ENCODE data around the gene PHF12.
"Not testable (repeated sequence)": the region's sequence is repeated elsewhere in the genome, so short reads cannot be mapped to it uniquely, and the experiment has no call there.

The PHF12 gene

DNA sequence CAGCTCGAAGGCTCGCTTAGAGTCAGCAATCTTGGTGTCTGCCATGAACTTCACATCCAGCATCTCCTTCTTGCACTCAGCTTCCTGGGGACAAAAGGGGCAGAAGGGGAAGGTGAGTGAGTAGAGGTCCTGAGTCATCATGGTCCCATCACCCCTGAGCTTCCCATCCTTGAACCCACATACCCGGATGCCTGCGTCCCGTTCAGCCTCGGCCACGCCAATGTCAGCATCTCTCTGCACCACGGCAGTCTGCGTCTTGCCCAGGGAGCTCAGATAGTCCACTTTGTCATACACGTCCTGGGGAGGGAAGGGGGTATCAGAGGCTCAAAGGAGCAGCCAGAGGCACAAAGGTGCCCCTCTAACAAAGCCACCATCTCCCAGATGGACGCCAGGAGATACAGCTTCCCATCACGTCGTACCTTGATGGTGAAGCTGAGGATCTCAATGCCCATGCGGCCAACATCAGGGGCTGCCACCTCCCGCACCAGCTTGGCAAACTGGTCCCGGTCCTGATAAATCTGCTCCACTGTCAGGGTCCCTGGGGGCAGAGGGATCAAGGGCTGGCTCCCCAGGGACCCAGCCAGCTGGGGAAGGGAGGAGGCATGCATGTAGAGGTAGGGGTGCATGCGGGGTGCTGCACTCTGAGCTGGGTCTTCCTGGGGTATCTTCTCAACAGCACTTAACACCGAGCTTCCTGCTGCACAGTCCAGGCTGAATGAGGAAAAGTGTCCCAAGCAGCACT, 69.0 kb downstream of the PHF12 start:
- DNase-seq (ENCODE audit: low spot score): no peak

- DNase-seq (ENCODE audit: low spot score): no peak
Measured at GRCh38 chr17:28881533-28882056, 69.7 kb downstream of the PHF12 start.

DNA sequence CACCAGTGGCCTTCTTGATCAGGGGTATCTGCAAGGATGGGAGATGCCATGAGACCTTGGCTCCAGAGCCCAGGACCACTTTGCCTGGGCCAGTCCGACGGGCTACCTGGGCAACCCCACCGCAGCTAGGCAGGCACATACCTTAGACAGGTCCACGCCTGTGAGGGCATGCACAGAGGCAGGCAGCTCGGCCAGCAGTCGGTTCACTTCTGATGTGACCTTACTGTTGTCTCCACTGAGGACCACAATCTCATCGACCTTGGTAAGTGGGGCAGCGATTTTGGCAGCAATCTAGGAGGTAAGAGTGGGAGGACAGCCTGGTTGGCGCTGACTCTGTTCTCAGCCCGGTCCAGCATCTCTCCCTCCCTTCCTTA, 70.8 kb downstream of the PHF12 start:
- DNase-seq (ENCODE audit: low spot score): no peak

GRCh38 chr17:28879886-28880571, 71.3 kb downstream of the PHF12 start:
- DNase-seq (ENCODE audit: low spot score): no peak

- peak; percentile 51 for DNase-seq (ENCODE audit: low spot score)
Measured at GRCh38 chr17:28878981-28879380, 72.3 kb downstream of the PHF12 start.

DNA sequence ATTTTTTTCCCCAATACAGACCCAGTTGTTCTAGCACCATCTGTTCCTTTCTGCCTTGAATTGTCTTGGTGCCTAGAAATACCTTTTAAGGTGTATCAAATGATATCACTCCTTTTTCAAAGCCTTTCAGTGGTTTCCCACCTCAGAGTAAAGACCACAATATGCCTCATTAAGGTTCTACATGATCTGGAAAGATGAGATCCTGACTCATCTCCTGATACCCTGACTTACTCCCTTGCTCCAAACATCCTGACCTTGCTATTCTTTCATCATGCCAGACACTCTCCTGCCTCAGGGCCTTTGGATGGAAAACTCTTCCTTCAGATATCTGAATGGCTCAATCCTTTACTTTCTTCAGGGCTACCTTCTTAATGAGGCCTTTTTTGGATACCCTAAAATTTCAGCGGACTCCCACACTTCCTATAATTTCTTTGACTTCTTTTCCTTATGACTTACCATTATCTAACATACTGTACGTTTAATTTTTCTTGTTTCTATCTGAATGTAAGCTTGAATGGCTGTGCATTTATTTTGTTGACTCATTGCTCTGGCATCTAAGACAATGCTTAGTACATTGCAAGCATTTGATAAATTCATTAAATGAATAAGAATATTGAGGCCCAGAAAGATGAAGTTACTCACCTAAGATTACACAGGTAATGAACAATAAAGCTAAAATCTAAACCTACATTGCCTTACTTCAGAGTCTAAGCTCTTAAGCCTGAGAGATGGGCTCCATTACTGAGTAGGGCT, 73.0 kb downstream of the PHF12 start:
- DNase-seq (ENCODE audit: low spot score): peak; percentile 29

DNA sequence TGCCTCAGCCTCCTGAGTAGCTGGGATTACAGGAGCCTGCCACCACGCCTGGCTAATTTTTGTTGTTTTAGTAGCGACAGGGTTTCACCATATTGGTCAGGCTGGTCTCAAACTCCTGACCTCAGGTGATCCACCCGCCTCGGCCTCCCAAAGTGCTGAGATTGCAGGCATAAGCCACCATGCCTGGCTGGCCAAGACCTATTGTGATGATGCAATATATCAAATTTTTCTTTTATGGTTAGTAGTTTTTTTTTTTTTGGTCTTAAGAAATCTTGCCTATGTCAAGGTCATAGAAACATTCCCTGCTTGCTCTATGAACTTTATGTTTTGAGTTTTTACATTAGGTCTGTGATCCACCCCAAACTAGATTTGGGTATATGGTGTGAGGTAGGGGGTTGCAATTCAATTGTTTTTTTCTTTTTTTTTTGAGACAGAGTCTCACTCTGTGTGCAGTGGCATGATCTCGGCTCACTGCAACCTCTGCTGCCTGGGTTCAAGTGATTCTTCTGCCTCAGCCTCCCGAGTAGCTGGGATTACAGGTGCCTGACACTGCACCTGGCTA, 74.1 kb downstream of the PHF12 start:
- not testable (repeated sequence) for DNase-seq (ENCODE audit: low spot score)

GRCh38 chr17:28875848-28876550, 75.3 kb downstream of the PHF12 start:
- DNase-seq (ENCODE audit: low spot score): no peak

DNA sequence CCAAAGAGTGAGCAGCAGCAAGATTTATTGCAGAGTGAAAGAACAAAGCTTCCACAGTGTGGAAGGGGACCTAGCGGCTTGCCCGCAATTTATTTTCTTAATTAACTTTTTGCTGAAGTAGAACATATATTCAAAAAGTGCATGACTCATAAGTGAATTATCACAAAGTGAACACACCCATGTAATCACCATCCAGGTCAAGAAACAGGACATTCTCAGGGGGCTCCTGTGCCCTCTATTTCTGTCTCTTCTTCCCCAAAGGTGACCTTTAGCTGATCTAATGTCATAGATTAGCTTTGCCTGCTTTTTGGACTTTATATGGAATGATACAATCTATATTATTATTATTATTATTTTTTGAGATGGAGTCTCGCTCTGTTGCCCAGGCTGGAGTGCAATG, 76.6 kb downstream of the PHF12 start:
- DNase-seq (ENCODE audit: low spot score): no peak

DNA sequence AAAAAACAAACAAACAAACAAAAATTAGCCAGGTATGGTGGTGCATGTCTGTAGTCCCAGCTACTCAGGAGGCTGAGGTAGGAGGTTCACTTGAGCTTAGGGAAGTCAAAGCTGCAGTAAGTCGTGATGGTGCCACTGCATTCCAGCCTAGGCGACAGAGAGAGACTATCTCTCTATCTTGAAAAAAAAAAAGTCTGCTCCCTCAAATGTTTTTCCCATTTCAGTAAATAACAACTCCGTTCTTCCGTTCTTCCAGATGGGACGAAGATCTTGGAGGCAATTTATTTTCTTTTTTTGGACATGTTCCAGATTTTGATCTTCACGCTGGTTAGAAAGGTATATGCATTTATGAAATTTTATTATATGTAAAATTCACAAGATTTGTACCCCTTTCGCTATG, 77.5 kb downstream of the PHF12 start:
- no peak for DNase-seq (ENCODE audit: low spot score)

GRCh38 chr17:28871056-28871579, 80.2 kb downstream of the PHF12 start:
- DNase-seq (ENCODE audit: low spot score): no peak

GRCh38 chr17:28867276-28867675, 84.0 kb downstream of the PHF12 start:
- DNase-seq (ENCODE audit: low spot score): no peak

GRCh38 chr17:28865946-28866752, 85.2 kb downstream of the PHF12 start:
- peak; percentile 44 for DNase-seq (ENCODE audit: low spot score)

DNA sequence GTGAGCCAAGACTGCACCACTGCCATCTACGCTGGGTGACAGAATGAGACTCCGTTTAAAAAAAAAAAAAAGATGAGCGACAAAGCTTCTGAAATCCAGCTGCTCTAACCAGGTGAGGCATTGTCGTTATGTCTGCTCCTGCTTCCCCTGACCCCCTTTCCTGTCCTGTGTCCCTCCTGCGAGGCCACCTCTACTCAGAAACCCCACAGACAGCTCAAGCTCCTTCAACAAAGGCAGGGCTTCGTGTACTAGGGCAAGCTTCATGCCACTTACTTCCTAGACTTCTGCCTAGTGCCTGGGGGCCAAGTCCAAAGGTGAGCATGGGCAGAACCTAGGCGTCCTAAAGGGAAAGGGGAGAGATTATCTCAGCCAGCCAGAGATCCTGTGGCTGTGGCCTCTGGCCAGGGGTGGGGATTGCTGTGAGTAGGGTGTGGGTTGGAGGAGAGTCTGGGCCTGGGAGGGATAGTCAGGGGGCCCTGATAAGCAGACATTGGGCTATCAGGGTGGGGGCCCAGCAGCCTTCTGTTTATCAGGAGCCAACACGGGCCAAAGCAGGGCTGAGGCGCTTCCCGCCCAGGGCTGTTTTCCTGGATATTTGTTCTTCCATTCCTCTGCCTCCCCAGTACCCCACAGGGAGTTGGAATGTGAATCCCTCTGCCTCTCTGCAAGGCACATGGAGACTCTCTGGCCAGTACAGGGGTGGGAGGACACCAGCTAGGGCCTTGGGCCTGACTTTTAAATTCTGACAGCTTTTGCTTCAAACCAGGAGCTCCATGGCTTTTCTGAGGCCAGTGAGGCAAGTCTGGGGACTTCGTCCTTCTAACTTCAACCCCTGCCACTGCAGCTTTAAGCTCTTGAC, 86.1 kb downstream of the PHF12 start:
- no peak for DNase-seq (ENCODE audit: low spot score)

GRCh38 chr17:28863953-28864352, 87.4 kb downstream of the PHF12 start:
- DNase-seq (ENCODE audit: low spot score): no peak

DNA sequence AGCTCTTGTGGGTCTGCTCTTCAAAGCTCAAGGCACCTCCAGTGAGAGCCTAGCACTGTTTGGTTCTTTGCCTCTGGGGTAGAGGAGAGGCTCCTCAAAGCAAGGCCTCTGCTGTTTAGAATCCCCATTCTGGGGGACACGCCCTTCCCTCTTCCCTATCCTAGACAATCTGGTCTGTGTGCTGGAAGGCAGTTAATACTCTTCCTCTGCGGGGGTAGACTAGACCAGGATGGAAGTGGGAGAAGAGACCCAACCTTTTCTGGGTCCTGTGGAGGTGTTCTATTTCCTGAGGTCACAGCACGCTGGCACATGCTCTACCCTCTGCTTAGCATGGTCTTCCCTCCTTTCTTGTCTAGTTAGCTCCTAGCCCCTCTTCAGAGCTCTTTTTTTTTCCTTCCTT, 88.8 kb downstream of the PHF12 start:
- DNase-seq (ENCODE audit: low spot score): no peak

GRCh38 chr17:28861393-28862203, 89.7 kb downstream of the PHF12 start:
- no peak for DNase-seq (ENCODE audit: low spot score)

DNA sequence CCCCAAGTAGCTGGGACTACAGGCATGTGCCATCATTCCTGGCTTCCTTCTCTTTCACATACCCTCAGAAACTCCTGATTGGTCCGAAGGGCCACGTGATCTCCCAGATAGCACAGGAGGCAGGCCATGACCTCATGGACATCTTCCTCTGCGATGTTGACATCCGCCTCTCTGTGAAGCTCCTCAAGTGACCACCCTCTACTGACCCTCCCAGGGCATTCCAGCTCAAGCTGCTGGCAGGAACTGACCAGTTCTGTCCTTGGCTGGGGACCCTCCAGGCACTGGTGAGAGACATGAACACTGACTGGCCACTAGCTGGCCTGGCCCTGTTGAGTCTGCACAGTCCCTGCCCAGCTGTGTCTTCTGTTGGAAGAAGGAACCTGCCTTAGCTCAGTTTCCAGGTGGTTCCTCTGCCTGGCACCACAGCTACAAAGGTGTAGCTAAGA, 90.9 kb downstream of the PHF12 start:
- DNase-seq (ENCODE audit: low spot score): no peak

Measured in kidney tubule cell (primary cell).